HG02885 (cell line): ENCODE data around the gene CAMK2N1.
"Not testable (repeated sequence)": the region's sequence is repeated elsewhere in the genome, so short reads cannot be mapped to it uniquely, and the experiment has no call there.

Experiments
- ATAC-seq: cut with Tn5 transposase; IDR thresholded peaks from one replicate; pipeline ENCODE4 v1.9.1; 2021; ENCODE audit warnings: mild to moderate bottlenecking; ENCODE audit not compliant: unreplicated experiment, poor library complexity

CAMK2N1 gene

DNA sequence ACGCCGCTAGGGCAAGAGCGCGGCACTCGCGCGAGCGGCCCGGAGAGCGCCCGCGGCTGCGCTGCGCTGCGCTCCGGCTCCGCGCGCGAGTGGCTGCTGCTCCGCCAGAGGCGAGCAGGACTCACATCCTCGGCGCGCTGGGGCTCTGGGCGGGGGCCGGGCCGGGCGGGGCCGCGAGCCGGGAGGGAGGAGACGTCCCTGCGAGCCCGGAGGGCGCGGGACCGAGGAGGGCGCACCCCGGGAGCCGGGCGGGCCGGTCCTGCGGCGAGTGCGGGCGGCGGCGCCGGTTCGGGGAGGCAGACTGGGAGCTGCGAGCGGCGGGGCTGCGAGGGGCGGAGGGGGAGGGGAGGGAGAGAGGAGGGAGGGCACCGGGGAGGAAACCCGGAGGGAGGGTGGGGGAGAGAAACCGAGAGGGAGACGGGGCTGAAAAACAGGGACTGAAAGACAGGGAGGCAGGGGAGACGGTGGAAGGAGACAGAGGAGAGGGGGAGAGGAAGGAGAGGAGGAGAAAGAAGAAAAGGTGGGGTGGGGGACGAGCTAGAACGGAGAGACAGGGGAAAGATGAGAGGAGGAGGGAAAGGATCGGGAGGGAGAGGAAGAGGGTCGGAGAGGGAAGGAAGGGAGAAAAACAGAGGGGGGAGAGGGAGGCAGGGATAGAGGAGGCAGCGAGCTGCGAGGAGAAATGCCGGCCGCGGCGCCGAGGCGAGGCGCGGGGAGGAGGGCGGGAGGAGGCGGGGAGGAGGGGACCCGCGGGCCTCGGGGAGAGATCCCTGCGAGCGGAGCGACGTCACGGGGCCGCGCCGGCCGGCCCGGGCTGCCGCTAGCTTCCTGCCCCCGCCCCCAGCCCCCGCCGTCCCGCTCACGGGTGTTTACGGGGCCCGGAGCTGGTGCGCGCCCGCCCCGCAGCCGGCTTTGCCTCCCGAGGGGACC is at the start of gene CAMK2N1:
Gene CAMK2N1 (minus strand): TSS at position 684 of the 930 bp plus-strand sequence. CDS start 831 bp downstream, outside the sequence.
- ATAC-seq = no peak

DNA sequence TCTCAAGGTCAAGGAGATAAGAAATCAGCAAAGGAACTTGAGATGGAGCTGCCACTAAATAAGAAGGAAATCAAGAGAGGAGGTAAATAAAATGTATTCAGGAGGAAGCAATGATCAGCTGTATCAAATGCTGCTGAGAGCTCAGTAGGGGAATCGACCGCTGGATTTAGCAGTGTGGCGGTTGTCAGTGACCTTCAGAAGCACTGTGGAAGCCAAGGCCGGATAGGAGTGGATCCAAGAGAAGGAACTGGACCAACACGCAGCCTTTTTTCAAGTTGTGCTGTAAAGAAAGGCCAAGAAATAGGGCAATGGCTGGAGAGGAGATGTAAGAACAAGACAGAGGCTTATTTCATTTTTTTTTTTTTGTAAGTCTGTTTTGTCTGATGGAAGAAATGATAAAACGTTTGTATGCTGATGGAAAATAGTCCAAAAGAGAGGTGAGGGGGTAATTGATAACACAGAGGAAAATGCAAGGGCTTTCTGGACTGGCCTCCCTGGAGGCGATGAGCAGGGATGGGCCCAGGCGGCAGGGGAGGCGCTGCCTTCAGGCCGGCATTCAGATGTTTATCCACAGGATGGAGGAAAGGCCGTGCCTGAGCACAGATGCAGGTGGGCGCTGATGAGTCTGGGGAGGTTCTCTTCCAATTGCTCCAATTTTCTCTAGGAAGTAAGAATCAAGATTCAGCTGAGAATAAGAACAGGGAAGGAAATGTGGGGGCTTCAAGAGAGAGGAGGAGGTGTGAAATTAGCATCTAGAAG is 48.8 kb upstream of the CAMK2N1 start:
- ATAC-seq = no peak

- ATAC-seq = no peak
Observed at GRCh38 chr1:20533635-20534034, 47.6 kb upstream of the CAMK2N1 start.

GRCh38 chr1:20530901-20531300 is 44.9 kb upstream of the CAMK2N1 start:
- ATAC-seq = no peak

- no peak for ATAC-seq
Observed at GRCh38 chr1:20530306-20530705, 44.3 kb upstream of the CAMK2N1 start.

DNA sequence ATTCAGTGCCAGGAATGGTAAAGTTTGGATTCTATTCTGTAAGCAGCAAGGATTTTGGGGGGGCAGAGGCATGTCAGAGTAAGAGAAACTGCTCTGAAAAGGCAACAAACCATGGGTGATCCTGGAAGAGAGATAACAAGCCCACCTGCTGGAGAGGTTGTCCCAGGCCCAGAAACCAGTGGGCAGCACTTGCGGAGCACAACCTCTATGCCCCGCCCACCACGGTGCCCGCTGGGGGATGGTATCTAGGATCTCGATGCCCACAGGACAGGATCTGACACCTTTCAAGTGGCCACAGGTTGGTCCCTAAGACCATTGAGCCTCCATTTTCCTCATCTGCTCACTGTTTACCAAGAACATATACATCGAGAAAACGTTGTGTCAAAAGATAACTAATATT is 42.2 kb upstream of the CAMK2N1 start:
- no peak for ATAC-seq

DNA sequence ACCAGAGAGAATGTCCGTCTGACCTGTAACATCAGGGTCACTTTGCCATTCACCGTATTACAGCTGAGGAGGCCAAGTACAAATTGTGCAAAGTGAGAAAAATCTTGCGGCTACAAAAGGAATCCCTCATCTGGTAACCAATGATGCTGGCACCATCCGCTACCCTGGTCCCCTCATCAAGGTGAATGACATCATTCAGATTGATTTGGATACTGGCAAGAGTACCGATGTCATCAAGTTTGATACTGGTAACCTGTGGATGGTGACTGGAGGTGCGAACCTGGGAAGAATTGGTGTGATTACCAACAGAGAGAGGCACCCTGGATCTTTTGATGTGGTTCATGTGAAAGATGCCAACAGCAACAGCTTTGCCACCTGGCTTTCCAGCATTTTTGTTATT is 40.3 kb upstream of the CAMK2N1 start:
- ATAC-seq = no peak

DNA sequence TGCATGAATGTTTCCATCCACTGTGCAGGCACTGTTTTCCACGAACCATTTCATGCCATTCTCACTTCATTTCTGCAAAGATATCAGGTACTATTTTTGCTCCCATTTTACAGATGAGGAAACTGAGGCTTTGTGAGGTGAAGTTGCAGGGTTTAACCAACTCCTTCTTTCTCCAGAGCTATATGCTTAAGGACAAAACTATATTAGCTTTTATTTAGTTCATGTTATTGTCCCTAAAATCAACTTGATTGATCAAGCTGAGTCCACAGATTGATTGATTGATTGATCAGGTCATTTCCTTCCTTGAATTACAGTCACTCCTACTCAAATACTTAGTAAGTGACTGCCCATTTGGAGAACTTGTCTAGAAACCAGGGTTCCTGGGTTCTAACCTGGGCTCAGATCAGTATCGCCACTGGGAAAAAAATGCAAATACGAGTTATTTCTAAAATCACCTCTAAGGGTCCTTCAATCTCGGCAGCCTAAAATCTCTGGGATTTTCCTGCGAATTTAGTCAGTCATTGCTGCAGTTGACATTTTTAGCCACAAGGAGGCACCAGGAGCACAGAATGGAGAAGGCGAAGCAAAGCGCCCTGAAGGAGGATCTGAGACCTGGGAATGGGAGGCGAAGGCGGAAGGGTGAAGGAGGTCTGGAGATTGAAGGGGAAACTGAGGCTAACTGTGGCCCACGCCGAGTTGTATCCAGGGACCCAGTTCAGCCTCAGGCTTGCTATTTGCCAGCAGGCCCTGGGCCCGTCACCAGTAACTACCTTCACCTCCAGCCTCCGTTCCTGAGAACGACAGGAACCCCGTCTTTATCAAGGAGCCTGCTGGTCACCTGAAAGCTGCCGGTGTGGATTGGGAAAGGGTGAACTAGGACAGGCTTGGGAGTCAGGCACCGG is 36.2 kb upstream of the CAMK2N1 start:
- ATAC-seq = no peak

DNA sequence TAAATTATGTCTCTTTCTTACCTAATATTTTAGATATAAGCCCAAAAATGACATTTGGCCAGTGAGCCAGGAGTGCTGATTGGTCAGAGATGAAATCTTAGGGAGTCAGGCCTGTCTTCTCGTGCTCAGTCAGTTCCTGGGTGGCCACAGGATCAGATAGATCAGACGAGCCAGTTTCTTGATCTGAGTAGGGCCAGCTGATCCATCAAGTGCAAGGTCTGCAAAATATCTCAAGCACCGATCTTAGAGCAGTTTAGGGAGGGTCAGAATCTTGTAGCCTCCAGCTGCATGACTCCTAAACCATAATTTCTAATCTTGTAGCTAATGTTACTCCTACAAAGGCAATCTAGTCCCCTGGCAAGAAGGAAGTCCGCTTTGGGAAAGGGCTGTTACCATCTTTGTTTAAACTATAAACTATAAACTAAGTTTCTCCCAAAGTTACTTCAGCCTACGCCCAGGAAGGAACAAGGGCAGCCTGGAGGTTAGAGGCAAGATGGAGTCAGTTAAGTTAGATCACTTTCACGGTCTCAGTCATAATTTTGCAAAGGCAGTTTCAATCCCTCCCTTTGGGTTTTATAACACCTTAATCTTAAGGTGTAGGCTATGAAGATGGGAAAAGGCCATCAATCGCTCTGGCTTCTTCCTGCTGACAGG is 33.7 kb upstream of the CAMK2N1 start:
- ATAC-seq = not testable (repeated sequence)

DNA sequence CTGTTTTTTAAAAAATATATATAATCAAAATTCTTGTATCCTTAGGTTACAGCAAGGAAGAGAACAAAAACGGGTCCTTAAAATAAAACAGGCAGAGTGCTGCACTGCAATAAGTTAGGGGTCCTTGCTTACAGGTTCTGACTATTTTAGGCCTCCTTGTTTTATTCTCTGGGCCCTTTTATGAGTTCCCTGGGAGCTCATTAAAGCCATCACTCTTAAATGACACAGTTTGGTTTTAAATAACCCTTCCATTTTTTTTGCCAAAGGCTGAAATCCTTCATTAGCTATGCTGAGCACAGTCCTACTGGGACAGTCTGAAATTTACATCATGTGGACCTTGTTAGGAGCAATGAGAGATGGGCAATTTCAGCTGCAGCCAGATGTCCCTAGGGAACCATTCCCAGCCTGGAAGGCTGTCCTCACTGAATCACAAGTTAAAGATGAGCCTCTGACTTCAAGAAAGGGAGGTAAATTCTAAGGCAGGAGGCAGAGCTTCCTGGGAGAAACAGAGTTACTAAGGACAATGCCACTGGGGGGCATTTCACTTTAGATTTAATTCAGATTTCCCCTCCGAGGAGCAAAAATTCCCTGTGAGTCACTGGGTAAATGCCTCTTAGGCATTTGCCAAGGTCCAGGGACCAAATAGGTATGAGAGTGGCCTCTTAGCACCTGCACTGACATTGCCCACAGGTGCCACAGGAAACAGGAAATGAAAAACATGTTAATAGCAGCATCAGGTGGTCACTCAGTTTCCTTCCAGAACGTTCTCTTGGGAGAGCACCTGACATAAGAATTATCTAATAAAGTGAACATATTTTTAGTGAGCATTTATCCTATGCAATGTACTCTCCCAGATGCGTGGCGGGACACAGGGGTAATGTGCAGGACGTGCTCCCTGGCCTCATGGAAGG is 25.8 kb upstream of the CAMK2N1 start:
- ATAC-seq = no peak

GRCh38 chr1:20508411-20508771 is 22.4 kb upstream of the CAMK2N1 start:
- ATAC-seq = no peak

- ATAC-seq = peak; percentile 92
Observed at GRCh38 chr1:20507564-20508410, 21.8 kb upstream of the CAMK2N1 start, which contains the start of gene MUL1. MUL1 (minus strand) TSS chr1:20508151; CDS start chr1:20508024, 127 bp downstream.

GRCh38 chr1:20507248-20507563 is 21.2 kb upstream of the CAMK2N1 start:
- peak; percentile 19 for ATAC-seq

DNA sequence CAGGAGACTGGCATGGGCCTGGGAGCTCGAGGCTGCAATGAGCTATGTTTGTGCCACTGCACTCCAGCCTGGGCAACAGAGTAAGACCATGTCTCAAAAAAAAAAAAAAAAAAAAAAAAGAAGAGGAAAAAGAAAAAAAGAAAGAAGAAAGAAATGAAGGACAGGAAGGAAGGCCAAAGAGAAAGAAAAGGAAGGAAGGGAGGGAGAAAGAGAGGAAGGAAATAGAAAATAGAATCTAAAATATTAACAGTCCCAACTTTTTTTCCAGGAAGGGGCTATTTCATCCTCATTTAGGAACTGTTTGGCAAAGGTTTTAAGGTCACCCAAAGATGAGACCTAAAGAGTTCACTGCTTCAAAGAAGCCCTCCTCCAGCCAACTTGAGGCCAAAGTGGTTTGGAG is 19.5 kb upstream of the CAMK2N1 start:
- no peak for ATAC-seq

- no peak for ATAC-seq
Observed at GRCh38 chr1:20500716-20501115, 14.7 kb upstream of the CAMK2N1 start.

GRCh38 chr1:20499718-20500117 is 13.7 kb upstream of the CAMK2N1 start:
- no peak for ATAC-seq

GRCh38 chr1:20499105-20499504 is 13.1 kb upstream of the CAMK2N1 start:
- no peak for ATAC-seq

- ATAC-seq = no peak
Observed at GRCh38 chr1:20498116-20498515, 12.1 kb upstream of the CAMK2N1 start.
